ENCODE results near the gene ARMC12. TPM values are rescaled to one million over a fixed set of nuclear protein-coding genes. Genes with fewer than 3 reads are reported as not detected.

ARMC12 gene
- total and polyA plus RNA-seq, 2 of the 13 experiments (the other 11 are each of a cell fraction or from before 2014, with no cell fraction given): 1.3 TPM; not detected in 1

DNA sequence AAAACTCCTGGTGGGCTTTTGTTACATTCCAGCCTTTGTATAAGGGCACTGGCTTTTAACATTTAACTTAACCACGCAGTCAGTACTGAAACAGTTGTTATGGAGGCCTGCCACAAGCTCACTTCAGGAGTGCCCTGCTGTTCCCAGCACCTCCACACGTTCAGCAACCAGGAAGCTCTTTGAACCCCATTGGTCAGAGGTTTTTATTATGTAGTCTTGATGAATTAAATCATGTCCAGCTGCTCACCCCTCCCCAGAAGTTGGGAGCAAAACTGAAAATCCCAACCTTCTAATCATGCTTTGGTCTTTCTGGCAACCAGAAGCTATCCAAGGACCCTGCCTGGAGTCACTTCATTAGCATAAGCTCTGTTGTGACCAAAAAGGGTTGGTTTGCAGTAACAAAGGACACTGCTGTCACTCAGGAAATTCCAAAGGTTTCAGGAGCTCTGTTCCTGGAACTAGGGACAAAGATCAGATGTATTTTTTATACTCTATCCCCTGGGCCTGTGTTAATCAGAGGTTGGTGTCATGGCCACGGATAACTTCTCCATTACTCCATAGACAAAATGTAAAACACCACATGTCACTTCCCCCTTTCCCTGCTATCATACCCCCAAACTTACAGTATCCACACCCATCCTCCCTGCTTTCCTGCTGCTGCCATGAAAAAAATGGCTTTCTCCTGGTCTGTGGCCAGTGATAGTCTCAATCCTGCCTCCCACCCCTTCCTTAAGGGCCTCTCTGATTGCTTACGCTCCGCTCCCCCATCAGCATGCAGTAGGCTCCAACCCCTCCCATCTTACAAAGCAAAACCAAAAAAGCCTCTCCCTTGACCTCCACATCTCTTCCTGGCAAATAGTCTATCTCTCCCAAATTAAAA lies 3.1 kb downstream of the ARMC12 start (continued):
- TF ChIP-seq SAP130 (CRISPR knock-in tag; IDR thresholded peaks at IDR 0.05; ENCODE audit: low read depth): peak; percentile 89
- TF ChIP-seq ZKSCAN8 (CRISPR knock-in tag; IDR thresholded peaks at IDR 0.05; ENCODE audit: borderline replicate concordance): peak; percentile 29; the same call in 1 of the 2 replicates
- peak; percentile 73 for TF ChIP-seq FOXJ3 (CRISPR knock-in tag; IDR thresholded peaks at IDR 0.05; ENCODE audit: borderline replicate concordance)
- TF ChIP-seq POLR2AphosphoS5 (IDR thresholded peaks at IDR 0.05; ENCODE audit: low read depth, low read length): peak; percentile 65
- TF ChIP-seq SYNCRIP (IDR thresholded peaks at IDR 0.05; ENCODE audit: insufficient read depth, low read depth, low read length): no peak
- peak; percentile 37; the same call in 1 of the 2 replicates for TF ChIP-seq SALL1 (CRISPR knock-in tag; IDR thresholded peaks at IDR 0.05)
- TF ChIP-seq CEBPB (IDR thresholded peaks at IDR 0.05; ENCODE audit: borderline replicate concordance, low read depth, low read length): no peak
- peak; percentile 76; the same call in 1 of the 2 replicates for TF ChIP-seq ZNF44 (CRISPR knock-in tag; IDR thresholded peaks at IDR 0.05)
- peak; percentile 50 for TF ChIP-seq HOXA3 (CRISPR knock-in tag; IDR thresholded peaks at IDR 0.05)
- peak; percentile 69 for TF ChIP-seq MED1 (CRISPR knock-in tag; IDR thresholded peaks at IDR 0.05)
- no peak for TF ChIP-seq GFI1 (CRISPR knock-in tag; IDR thresholded peaks at IDR 0.05; ENCODE audit: borderline replicate concordance)
- TF ChIP-seq ZNF768 (CRISPR knock-in tag; IDR thresholded peaks at IDR 0.05): no peak
- TF ChIP-seq, protein P1, sequence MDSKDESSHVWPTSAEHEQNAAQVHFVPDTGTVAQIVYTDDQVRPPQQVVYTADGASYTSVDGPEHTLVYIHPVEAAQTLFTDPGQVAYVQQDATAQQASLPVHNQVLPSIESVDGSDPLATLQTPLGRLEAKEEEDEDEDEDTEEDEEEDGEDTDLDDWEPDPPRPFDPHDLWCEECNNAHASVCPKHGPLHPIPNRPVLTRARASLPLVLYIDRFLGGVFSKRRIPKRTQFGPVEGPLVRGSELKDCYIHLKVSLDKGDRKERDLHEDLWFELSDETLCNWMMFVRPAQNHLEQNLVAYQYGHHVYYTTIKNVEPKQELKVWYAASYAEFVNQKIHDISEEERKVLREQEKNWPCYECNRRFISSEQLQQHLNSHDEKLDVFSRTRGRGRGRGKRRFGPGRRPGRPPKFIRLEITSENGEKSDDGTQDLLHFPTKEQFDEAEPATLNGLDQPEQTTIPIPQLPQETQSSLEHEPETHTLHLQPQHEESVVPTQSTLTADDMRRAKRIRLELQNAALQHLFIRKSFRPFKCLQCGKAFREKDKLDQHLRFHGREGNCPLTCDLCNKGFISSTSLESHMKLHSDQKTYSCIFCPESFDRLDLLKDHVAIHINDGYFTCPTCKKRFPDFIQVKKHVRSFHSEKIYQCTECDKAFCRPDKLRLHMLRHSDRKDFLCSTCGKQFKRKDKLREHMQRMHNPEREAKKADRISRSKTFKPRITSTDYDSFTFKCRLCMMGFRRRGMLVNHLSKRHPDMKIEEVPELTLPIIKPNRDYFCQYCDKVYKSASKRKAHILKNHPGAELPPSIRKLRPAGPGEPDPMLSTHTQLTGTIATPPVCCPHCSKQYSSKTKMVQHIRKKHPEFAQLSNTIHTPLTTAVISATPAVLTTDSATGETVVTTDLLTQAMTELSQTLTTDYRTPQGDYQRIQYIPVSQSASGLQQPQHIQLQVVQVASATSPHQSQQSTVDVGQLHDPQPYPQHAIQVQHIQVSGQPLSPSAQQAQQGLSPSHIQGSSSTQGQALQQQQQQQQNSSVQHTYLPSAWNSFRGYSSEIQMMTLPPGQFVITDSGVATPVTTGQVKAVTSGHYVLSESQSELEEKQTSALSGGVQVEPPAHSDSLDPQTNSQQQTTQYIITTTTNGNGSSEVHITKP (CRISPR knock-in tag; IDR thresholded peaks at IDR 0.05; ENCODE audit: low read depth): peak; percentile 15; the same call in 1 of the 2 replicates
- TF ChIP-seq MEIS2 (CRISPR knock-in tag; IDR thresholded peaks at IDR 0.05): peak; percentile 95
- no peak for TF ChIP-seq TP53 (CRISPR knock-in tag; conservative IDR thresholded peaks at IDR 0.05)
- TF ChIP-seq ZNF776 (CRISPR knock-in tag; IDR thresholded peaks at IDR 0.05): no peak
- TF ChIP-seq, protein P2, sequence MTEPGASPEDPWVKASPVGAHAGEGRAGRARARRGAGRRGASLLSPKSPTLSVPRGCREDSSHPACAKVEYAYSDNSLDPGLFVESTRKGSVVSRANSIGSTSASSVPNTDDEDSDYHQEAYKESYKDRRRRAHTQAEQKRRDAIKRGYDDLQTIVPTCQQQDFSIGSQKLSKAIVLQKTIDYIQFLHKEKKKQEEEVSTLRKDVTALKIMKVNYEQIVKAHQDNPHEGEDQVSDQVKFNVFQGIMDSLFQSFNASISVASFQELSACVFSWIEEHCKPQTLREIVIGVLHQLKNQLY (CRISPR knock-in tag; IDR thresholded peaks at IDR 0.05): no peak
- TF ChIP-seq, protein P3, sequence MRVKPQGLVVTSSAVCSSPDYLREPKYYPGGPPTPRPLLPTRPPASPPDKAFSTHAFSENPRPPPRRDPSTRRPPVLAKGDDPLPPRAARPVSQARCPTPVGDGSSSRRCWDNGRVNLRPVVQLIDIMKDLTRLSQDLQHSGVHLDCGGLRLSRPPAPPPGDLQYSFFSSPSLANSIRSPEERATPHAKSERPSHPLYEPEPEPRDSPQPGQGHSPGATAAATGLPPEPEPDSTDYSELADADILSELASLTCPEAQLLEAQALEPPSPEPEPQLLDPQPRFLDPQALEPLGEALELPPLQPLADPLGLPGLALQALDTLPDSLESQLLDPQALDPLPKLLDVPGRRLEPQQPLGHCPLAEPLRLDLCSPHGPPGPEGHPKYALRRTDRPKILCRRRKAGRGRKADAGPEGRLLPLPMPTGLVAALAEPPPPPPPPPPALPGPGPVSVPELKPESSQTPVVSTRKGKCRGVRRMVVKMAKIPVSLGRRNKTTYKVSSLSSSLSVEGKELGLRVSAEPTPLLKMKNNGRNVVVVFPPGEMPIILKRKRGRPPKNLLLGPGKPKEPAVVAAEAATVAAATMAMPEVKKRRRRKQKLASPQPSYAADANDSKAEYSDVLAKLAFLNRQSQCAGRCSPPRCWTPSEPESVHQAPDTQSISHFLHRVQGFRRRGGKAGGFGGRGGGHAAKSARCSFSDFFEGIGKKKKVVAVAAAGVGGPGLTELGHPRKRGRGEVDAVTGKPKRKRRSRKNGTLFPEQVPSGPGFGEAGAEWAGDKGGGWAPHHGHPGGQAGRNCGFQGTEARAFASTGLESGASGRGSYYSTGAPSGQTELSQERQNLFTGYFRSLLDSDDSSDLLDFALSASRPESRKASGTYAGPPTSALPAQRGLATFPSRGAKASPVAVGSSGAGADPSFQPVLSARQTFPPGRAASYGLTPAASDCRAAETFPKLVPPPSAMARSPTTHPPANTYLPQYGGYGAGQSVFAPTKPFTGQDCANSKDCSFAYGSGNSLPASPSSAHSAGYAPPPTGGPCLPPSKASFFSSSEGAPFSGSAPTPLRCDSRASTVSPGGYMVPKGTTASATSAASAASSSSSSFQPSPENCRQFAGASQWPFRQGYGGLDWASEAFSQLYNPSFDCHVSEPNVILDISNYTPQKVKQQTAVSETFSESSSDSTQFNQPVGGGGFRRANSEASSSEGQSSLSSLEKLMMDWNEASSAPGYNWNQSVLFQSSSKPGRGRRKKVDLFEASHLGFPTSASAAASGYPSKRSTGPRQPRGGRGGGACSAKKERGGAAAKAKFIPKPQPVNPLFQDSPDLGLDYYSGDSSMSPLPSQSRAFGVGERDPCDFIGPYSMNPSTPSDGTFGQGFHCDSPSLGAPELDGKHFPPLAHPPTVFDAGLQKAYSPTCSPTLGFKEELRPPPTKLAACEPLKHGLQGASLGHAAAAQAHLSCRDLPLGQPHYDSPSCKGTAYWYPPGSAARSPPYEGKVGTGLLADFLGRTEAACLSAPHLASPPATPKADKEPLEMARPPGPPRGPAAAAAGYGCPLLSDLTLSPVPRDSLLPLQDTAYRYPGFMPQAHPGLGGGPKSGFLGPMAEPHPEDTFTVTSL (CRISPR knock-in tag; IDR thresholded peaks at IDR 0.05; ENCODE audit: borderline replicate concordance): peak; percentile 55; the same call in 1 of the 2 replicates

All from HepG2 (cell line).